Hematopoietic multipotent progenitor cell treated with erythropoietin and hydrocortisone succinate and interleukin-3 and kit ligand, for 6 days (in vitro differentiated cells): Measurements from ENCODE around the gene PRR14.
"Not testable (repeated sequence)": the region's sequence is repeated elsewhere in the genome, so short reads cannot be mapped to it uniquely, and the experiment has no call there.

ENCODE experiments used
- DNase-seq: peaks from one replicate; pipeline ENCODE4 v3.0.0-alpha.2; 2015

Gene PRR14

GRCh38 chr16:30650369-30651123 is at the start of gene PRR14:
Gene PRR14 (plus strand): TSS chr16:30650960. CDS start chr16:30651646, 686 bp downstream.
- peak; percentile 100 for DNase-seq

GRCh38 chr16:30601966-30602365 is 48.8 kb upstream of the PRR14 start:
- no peak for DNase-seq

- DNase-seq = no peak
These were observed 48.0 kb upstream of the PRR14 start for GRCh38 chr16:30602616-30603277.

- no peak for DNase-seq
These were observed 46.8 kb upstream of the PRR14 start for GRCh38 chr16:30603945-30604315.

- no peak for DNase-seq
These were observed 46.3 kb upstream of the PRR14 start for GRCh38 chr16:30604316-30604947.

- no peak for DNase-seq
These were observed 45.6 kb upstream of the PRR14 start for GRCh38 chr16:30605158-30605557.

- DNase-seq = no peak
These were observed 44.8 kb upstream of the PRR14 start for GRCh38 chr16:30606004-30606403.

GRCh38 chr16:30609002-30609925 is 41.5 kb upstream of the PRR14 start:
- peak; percentile 69 for DNase-seq

GRCh38 chr16:30609926-30610839 is 40.6 kb upstream of the PRR14 start, which contains the start of gene ZNF689:
Gene ZNF689 (minus strand): TSS chr16:30610389. CDS start chr16:30610041, 348 bp downstream.
- DNase-seq = peak; percentile 99

- peak; percentile 69 for DNase-seq
These were observed 35.2 kb upstream of the PRR14 start for GRCh38 chr16:30615358-30616091.

GRCh38 chr16:30619202-30619601 is 31.6 kb upstream of the PRR14 start:
- DNase-seq = no peak

GRCh38 chr16:30619638-30620037 is 31.1 kb upstream of the PRR14 start:
- DNase-seq = no peak

GRCh38 chr16:30620169-30620568 is 30.6 kb upstream of the PRR14 start:
- no peak for DNase-seq

GRCh38 chr16:30621765-30622164 is 29.0 kb upstream of the PRR14 start:
- no peak for DNase-seq

- DNase-seq = no peak
These were observed 28.2 kb upstream of the PRR14 start for GRCh38 chr16:30622455-30623032.

GRCh38 chr16:30623536-30624283 is 27.1 kb upstream of the PRR14 start:
- no peak for DNase-seq

- no peak for DNase-seq
These were observed 24.5 kb upstream of the PRR14 start for GRCh38 chr16:30626236-30626635.

- DNase-seq = peak; percentile 93
These were observed 21.9 kb upstream of the PRR14 start for GRCh38 chr16:30628628-30629540.

GRCh38 chr16:30632454-30632853 is 18.3 kb upstream of the PRR14 start:
- not testable (repeated sequence) for DNase-seq
